Putamen (tissue), 1 donor: ENCODE data around the gene POGLUT3.
A peak's percentile ranks its signal among the peaks of the same experiment; 100 is the strongest.

Source experiments
- DNase-seq: peaks from one replicate; pipeline ENCODE4 v3.0.0-alpha.2; 2016; ENCODE audit warnings: low spot score

Gene POGLUT3

GRCh38 chr11:108500721-108501120, 2.5 kb upstream of the POGLUT3 start:
- no peak for DNase-seq

DNA sequence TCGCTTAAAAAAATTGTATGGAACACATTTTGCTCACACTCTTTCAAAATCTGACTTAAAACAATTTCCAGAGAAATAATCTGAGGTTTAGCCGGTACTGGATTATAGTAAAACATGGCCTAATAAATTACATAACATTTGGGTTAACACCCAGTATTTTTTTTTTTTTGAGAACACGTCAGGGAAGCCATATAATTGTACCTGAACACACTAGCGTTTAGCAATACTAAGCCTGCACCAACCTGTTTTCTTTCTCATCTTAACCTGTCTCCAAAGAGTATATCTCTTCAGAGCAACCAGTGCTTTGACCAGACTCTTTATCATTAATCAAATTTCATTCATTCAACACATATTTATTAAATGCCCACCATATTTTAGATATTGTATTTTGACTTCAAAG, 2.0 kb upstream of the POGLUT3 start:
- no peak for DNase-seq

DNA sequence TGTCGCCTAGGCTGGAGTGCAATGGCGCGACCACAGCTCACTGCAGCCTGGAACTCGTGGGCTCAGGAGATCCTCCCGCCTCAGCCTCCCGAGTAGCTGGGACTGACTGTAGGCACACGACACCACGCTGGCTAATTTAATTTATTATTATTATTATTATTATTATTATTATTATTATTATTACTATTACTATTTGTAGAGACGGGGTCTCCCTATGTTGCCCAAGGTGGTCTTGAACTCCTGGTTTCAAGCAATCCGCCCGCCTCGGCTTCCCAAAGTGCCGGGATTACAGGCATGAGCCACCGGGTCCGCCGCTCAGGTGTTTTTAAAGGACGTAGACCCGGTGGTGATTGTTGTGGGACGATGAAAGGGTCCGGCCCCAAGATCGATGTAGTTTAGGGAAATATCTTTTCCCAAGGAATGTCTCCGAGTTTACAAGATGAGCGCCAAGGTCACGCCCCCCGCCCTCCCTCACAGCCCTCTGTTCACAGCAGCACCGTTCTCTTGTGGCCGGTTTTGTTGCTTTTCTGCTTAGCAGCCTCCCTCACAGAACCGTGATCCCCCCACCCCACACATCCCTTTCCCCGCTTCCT, 728 bp upstream of the POGLUT3 start:
- DNase-seq: no peak

DNA sequence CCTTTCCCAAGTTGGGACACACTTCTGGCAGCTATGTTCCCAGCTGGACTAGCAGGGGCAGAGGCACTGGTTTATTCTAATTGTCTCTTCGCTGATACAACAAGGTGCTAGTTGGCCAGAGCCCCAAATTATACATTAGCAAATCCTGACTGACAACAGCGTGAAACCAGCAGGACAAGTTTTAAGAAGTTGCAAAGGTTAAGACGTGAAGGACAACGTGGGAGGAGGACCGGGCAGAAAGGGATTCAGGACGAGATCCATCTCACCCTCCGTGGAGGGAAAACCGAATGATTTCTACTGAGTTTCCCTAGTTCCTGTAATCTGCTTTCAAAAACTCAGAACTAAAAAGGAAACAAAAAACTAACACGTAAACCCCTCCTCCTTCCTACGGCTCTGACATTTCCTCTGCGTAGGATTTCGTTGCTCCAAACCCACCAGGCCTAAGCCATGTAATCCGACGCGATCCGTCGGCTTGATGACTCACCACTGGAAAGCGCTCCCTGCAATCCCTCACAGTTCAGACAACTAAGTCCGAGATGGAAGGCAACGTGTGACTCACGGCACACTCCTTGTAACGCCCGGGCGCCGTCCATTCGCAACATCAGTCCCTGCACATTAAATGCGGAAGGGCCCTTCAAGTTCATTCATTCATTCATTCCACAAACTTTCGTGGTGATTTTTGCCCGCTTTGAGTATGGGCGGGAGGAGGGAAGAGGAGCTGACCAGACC, 703 bp downstream of the POGLUT3 start:
- peak; percentile 70 for DNase-seq

DNA sequence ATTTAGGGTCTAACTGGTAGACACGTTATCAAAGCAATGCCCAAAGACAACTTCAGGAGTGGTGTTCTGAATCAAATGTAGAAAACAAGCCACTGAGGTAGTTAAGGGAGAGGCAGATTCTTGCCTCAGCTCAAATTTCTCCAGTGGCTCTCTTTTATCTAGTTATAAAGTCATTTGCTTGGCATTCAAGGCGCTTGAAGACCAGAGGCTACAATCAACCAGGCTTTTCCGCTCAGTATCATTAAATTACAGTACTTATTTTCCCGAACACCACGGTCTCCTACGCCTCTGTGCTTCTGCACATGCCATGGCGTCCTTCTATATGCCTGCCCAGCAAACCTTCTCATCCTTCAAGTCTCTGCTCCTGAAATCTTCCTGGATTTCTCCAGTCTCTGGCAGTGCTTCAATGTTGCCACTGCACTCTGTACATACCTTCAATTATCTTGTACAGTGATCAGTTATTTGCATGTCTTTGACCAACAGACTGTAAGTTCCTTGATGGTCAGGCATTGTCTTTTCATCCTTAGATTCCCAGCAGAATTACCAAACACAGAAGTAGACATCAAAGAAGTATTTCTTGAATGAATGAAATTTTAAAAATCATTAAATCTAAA, 1.4 kb downstream of the POGLUT3 start:
- DNase-seq: no peak

DNA sequence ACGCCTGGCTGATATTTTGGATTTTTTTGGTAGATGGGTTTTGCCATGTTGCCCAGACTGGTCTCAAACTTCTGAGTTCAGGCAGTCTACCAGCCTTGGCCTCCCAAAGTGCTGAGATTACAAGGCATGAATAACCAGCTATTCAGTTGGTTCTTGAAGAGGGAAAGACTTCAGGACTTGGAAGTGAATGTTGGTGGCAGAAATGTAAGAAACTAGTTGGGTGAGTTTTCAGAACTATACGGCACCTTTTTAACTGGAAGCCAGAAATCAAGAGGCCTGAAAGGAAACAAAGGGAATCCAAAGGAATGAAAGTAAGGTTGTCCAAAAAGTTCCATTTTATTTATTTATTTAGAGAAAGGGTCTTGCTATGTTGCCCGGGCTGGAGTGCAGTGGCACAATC, 2.9 kb downstream of the POGLUT3 start:
- no peak for DNase-seq

- DNase-seq: no peak
Measured at GRCh38 chr11:108494182-108494581, 4.0 kb downstream of the POGLUT3 start.

DNA sequence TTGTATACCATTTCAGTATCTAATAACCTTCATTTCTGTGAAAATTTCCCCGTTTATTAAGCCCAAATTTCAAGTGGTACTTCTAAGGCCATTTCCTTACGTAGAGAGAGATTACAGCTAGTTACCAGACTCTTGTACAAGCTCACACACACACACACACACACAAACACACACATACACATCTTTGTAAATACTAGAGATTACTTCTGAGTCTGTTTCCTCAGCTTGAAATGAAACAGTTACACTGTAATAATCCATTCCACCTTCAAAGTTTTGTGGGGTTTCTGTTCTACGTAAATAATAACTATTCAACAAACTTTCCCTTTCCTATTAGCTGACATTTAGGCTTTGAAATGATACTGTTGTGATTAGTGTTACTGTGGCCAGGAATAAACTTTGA, 6.2 kb downstream of the POGLUT3 start:
- no peak for DNase-seq

- no peak for DNase-seq
Measured at GRCh38 chr11:108486828-108487227, 11.4 kb downstream of the POGLUT3 start.

DNA sequence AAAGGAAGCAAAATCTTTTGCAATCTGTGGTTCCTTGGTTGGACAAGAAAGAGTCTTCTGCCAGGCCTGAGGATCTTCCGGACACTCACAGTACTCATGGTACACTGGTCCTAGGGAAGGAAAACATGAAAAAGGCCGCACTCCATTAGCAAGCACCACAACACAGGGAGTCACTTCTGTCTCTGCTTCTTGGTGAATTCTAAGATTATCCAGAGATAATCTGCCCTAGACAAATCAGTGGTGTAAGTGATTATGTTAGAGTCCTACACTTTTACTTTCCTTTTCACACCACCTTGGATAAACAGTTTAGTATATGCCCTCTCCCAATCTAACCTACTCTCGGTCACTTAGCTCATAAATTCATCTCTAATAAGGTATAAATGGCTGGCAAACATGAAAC, 11.9 kb downstream of the POGLUT3 start:
- no peak for DNase-seq

- DNase-seq: no peak
Measured at GRCh38 chr11:108483163-108483562, 15.0 kb downstream of the POGLUT3 start.

DNA sequence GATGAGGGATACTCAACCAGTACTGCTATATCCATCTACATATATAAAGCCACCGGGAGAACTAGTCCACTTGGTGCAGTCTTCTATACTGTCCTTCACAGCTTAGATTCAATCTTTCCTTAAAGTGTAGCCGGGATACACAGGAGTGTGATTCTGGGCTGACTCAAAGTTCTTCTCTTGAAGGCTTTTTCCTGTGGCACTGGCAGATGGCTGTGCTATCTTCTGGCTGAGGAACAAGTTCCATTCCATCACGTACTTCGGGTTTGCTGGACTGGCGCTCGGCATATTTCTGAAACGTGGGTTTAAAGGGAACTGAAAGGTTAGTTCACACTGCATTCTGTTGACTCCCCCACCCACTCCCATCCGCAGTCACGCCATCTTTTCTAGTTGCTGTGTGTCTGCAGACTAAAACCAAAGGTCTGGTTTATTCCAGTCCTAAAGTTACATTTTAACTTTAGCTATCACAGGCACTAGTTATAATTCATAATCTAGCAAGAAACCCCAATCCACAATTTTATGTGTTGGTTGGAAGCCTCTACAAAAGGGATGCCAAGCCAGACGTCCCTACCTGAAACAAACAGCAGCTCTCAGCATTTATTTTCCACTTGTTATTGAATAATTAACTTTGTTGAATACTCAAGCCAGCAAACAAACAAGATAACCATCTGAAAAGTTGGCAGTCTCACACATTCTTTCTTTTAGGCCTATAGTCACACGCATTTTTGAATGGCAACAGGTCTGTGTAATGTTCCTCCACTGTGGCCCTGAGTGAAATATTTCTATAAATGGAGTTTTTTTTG, 23.3 kb downstream of the POGLUT3 start:
- no peak for DNase-seq

DNA sequence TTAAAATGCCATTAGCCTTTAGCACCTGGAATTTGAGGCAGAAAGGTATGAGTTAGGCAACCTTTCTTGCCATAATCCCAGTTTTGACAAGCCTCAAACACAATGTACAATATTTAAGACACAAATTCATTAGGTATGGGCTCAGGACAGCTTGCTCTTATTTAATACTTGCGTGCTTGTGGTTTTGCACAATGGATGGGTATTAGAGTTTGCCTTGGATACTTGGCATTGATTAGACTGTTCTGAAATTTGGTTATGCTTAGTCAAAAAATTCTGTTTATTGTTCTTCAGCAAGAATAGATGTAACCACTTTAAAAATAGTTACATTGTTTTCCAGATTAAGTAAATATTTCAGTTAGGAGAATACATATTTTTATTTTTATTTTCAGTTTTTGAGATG, 25.5 kb downstream of the POGLUT3 start:
- DNase-seq: no peak

GRCh38 chr11:108468478-108468864, 29.7 kb downstream of the POGLUT3 start:
- no peak for DNase-seq

GRCh38 chr11:108467091-108467823, 30.9 kb downstream of the POGLUT3 start, which contains the start of gene C11orf65:
C11orf65 (minus strand) TSS chr11:108467529; CDS start chr11:108461559, 5,970 bp downstream.
- DNase-seq: peak; percentile 97

- no peak for DNase-seq
Measured at GRCh38 chr11:108466405-108466804, 31.8 kb downstream of the POGLUT3 start.

DNA sequence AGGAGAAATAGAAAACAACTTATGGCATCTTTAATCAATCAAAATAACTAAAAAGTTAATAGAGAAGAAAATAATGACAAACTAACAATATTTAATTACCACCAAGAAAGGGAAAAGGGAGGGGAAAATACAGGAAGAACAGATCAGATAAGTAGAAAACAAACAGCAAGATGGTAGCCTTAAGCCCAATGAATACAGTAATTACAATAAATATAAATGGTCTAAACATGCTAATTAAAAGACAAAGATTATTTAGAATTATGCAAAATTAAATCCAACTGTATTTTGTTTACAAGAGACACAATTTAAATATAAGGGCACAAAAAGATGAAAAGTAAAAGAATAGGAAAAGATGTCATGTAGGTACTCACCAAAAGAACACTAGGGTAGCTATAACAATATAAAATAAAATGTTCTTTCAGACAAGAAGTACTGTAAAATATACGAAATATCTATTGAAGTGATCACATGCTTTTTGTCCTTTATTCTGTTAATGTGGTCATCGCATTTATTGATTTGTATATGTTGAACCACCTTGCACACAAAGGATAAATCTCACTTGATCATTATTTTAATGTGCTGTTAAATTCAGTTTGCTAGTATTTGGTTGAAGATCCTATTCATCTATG, 44.9 kb downstream of the POGLUT3 start:
- no peak for DNase-seq
